Stimulated activated CD8-positive, alpha-beta memory T cell treated with anti-CD3 and anti-CD28 coated beads, Interleukin-15, amount 100 ng/mL, for 24 hours (primary cell): ENCODE data around the gene CYTH3.
"Not testable (repeated sequence)": the region's sequence is repeated elsewhere in the genome, so short reads cannot be mapped to it uniquely, and the experiment has no call there.

Source experiments
- DNase-seq: peaks from one replicate; pipeline ENCODE4 v3.0.0-alpha.2; 2020; ENCODE audit warnings: low read depth

The CYTH3 gene

DNA sequence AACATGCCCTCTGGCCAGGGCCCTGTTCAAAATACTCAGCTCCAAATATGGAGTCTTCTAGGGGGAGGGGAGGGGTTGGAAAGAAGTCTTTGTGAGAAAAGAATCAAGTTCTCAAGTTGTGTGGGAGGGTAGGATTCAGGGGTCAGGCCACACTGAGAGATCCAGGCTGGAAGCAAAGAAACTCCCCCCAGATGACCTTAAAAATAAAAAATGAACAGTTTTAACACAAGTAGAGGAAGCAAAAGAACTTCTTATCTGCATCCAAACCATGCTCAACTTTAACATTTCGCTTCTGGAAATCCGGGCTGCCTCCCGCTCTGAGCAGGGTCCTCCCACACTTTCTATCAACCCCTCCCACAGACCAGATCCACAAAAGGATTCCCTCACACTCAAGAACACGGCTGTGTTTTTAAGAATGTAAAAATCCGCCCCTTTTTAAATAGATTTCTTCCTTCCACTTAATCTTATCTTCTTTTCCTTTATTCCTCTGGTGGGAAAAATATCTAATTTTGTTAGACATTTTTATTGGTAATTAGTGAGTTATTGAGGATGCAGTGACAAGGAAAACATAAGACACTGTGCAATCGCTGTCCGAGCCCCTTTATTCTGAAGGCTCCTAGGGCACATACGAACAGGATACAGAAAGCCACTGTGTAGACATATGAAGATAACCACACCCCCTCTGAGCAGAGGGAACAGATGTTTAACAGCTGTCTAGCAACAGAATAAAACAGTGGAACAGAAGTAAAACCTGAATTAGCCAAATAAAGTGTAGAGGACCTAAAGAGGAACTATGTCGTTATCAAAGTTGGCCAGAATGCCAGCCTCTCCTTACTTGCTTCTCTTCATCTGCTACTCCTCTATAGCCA is 43.8 kb downstream of the CYTH3 start:
- DNase-seq, result no peak

DNA sequence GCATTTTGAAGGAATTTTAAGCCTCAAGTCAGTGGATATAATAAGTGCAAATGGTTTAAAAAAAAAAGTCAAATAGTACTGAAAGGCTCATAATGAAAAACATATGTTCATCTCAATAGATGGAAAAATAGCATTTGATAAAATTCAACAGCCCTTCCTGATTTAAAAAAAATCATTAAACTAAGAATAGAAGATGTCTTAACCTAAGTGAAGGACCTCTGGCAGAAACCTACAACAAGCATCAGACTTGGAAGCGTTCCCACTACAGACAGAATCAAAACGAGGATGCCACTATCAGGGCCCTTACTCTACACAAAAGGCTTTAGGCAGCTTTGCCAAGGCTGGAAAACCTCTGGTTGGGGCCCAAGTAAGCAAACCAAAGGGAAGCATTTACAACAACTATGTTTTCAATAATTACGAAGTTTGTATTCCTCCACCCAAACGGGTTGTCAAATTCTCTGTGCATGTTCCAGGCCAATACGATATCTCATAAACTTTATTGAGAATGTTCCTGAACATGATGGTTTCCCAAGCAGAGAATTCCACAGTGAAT is 45.1 kb downstream of the CYTH3 start:
- no peak for DNase-seq

GRCh38 chr7:6226194-6226799 is 46.1 kb downstream of the CYTH3 start:
- DNase-seq, result no peak

DNA sequence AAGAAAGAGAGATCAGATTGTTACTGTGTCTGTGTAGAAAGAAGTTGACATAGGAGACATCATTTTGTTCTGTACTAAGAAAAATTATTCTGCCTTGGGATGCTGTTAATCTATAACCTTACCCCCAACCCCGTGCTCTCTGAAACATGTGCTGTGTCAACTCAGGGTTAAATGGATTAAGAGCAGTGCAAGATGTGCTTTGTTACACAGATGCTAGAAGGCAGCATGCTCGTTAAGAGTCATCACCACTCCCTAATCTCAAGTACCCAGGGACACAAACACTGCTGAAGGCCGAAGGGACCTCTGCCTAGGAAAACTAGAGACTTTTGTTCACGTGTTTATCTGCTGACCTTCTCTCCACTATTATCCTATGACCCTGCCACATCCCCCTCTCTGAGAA is 49.0 kb downstream of the CYTH3 start:
- not testable (repeated sequence) for DNase-seq

DNA sequence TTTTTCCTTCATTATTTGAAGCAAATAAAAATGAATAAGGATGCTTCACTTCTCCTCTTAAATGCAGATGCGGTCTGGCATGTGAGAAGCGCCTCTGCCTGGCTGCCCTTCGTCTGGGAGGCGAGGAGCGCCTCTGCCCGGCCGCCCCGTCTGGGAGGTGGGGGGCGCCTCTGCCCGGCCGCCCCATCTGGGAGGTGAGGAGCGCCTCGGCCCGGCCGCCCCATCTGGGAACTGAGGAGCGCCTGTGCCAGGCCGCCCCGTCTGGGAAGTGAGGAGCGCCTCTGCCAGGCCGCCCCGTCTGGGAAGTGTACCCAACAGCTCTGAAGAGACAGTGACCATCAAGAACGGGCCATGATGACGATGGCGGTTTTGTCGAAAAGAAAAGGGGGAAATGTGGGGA is 49.4 kb downstream of the CYTH3 start:
- not testable (repeated sequence) for DNase-seq

DNA sequence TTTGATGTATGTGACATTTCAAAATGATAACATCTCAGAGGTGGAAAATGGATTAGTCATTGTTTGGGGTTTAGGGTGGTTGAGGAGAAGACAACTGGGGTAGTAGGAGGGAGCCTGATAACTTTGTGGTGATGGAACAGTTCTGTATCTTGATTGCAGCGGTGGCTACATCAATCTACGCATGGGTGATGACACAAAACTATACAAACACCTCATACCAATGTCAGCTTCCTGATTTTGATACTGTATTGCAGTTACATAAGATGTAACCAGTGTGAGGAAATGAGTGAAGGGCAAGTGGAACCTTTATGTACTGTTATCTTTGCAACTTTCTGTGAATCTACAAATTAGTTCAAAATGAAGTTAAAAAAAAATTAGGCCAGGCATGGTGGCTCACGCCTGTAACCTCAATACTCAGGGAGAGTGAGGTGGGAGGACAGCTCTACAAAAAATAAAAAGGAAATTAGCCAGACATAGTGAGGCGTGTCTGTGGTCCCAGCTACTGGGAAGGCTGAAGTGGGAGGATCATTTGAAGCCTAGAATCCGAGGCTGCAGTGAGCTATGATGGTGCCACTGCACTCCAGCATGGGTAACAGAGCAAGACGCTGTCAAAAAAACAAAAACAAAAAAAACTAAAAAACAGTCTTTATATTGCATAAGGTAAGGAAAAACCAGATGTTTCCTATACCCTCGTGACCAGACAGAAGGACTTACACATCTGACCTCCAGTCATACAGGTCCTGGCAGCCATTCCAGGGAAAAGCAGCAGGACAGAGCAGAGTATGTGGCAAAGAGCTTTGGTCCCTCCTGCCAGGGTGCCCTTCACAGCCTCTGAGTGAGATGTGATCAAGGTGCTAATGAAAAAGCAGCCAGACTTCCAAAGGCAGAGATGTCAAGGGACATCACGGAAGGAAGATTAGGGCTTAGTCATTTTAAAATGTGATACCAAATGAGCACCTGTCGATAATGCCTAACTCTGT is 50.8 kb downstream of the CYTH3 start:
- DNase-seq, result no peak

GRCh38 chr7:6218329-6218728 is 54.1 kb downstream of the CYTH3 start:
- no peak for DNase-seq

DNA sequence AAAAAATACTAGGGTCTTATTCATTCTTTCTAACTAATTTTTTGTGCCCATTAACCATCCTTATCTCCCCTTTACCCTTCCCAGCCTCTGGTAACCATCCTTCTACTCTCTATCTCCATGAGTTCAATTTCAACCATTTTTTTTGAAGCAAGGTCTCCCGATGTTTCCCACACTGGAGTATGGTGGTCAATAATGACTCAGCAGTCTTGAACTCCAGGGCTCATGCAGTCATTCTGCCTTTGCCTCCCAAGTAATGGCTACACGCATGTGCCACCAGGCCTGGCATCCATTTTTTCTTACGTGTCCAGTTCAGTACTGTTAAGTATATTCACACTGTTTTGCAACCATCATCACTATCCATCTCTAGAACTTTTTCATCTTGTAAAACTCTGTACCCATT is 60.4 kb downstream of the CYTH3 start:
- no peak for DNase-seq

DNA sequence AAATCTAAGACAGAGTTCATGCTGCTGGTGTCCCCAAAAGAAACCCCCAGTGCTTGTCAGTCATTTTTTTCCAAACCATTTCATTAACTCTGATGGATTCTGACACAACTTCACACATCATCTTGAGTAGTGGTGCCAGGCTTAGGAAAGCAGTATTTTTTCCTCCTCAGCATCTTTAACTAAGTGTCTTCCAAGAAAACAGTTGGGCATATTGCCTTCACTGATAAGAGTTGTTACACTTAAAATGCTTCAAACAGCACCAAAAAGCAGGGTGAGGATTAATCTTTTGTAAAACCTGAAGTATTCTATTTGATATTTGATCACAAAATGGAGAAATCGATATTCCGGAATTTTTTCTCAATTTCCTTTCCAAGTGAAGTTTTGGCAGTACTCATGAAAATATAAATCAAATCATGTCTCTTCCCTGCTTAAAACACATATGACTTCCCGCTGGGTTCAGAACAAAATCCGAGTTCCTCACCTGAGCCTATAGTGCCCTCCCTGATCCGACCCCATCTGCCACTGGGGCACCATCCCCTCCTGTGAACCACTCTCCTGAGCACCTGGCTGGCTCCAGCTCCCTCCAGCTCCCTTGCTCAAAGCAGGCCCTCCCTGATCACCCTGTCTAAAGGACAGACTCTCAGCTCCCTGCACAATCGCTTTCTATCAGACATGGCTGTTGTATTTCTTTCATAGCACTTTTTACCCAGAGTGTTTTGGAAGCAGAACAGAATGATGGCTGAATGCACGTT is 61.6 kb downstream of the CYTH3 start:
- no peak for DNase-seq

- no peak for DNase-seq
Observed at GRCh38 chr7:6209340-6209739, 63.1 kb downstream of the CYTH3 start.

DNA sequence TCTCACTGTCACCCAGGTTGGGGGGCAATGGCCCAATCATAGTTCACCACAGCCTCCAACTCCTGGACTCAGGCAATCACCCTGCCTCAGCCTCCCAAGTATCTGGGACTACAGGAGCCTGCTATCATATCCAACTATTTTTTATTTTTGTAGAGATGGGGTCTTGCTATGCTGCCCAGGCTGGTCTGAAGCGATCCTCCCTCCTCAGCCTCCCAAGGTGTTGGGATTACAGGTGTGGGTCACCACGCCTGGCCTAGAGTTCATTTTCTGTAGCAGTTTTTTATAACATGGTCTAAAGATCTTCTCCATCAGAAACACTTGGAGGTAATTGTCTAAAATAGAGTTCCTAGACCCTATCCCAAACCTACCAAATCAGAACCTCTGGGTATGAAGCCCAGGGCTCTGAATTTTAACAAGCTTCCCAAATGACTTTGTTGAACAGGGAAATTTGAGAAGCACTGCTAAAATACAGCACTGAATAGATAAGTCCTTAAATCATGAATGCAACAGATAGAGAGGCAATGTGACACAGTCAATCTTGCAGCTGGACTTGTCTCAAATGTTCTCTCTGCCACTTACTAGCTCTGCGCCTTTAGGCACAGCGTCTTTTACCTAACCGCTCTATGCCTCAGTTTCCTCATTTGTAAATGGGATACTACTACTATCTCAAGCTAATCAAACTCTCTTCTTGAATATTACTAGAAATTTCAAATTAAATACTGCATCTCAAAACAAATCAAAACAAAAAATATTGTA is 63.7 kb downstream of the CYTH3 start:
- DNase-seq, result no peak

- DNase-seq, result no peak
Observed at GRCh38 chr7:6205971-6206660, 66.3 kb downstream of the CYTH3 start.

GRCh38 chr7:6203381-6203780 is 69.0 kb downstream of the CYTH3 start:
- DNase-seq, result no peak

DNA sequence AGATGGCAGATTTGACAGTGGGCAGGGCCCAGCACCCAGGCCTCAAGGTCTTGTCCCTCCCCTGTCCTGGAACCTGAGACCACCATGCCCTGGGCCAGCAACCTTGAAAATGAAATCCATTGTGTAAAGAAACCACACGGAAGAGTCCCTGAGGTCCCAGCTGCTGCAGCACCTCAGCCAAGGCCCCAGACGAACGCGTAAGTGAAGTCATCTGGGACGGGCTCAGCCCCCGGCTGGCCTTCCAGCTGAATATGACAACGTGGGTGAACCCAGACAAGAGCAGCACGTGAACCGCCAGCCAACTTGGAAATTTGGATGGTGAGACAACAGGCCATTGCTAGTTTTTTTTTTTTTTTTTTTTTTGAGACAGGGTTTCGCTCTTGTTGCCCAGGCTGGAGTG is 70.3 kb downstream of the CYTH3 start:
- no peak for DNase-seq

GRCh38 chr7:6200971-6201370 is 71.5 kb downstream of the CYTH3 start:
- DNase-seq, result no peak

GRCh38 chr7:6198689-6199595 is 73.5 kb downstream of the CYTH3 start:
- DNase-seq, result no peak

- no peak for DNase-seq
Observed at GRCh38 chr7:6197801-6198551, 74.4 kb downstream of the CYTH3 start.

DNA sequence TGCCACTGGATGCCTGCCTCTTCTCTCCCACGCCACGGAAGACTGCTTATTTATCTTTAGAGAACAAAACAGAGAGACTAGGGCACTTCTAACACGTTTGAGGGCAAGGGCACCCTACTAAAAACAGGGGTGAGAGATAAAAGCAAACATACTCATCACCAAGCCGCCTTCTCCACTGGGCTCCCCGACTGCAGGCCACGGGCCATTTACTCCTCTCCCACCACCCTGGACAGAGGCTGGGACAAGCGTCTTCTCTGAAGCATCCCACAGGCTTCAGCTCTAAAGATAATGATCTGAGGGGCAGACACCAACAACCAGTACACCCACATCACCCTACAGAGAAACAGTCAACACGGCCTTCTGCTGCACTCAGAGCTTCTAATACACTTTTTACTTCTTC is 78.7 kb downstream of the CYTH3 start:
- DNase-seq, result no peak
